Measurements from ENCODE around the gene H2AZ2. TPM values are rescaled to one million over a fixed set of nuclear protein-coding genes. Genes with fewer than 3 reads are reported as not detected.
"Not testable (repeated sequence)": the region's sequence is repeated elsewhere in the genome, so short reads cannot be mapped to it uniquely, and the experiment has no call there.

Gene H2AZ2
- total RNA-seq, 1 donor: 122 TPM

DNA sequence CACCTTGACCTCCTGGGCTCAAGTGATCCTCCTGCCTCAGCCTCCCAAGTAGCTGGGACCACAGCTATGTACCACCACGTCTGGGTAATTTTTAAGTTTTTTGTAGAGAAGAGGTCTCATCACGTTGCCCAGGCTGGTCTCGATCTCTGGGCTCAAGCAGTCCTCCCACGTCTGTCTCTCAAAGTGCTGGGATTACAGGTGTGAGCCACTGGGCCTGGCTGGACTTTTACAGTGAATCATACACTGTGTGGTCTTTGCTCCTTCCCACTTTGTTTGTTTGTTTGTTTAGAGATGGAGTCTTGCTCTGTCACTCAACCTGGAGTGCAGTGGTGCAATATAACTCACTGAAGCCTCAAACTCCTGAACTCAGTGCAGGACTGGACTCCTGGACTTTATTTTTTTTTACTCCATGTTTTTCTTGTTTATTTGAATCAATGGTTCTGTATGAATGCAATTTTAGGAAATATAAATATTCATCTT is 38.9 kb downstream of the H2AZ2 start:
- no peak overlapping the region for H3K4me3 ChIP-seq (ENCODE audit: low read depth, low read length)
- DNase-seq (ENCODE audit: low read depth): no peak
- TF ChIP-seq, protein P1, sequence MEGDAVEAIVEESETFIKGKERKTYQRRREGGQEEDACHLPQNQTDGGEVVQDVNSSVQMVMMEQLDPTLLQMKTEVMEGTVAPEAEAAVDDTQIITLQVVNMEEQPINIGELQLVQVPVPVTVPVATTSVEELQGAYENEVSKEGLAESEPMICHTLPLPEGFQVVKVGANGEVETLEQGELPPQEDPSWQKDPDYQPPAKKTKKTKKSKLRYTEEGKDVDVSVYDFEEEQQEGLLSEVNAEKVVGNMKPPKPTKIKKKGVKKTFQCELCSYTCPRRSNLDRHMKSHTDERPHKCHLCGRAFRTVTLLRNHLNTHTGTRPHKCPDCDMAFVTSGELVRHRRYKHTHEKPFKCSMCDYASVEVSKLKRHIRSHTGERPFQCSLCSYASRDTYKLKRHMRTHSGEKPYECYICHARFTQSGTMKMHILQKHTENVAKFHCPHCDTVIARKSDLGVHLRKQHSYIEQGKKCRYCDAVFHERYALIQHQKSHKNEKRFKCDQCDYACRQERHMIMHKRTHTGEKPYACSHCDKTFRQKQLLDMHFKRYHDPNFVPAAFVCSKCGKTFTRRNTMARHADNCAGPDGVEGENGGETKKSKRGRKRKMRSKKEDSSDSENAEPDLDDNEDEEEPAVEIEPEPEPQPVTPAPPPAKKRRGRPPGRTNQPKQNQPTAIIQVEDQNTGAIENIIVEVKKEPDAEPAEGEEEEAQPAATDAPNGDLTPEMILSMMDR (IDR thresholded peaks at IDR 0.05; ENCODE audit: insufficient read depth, low read length): no peak

DNA sequence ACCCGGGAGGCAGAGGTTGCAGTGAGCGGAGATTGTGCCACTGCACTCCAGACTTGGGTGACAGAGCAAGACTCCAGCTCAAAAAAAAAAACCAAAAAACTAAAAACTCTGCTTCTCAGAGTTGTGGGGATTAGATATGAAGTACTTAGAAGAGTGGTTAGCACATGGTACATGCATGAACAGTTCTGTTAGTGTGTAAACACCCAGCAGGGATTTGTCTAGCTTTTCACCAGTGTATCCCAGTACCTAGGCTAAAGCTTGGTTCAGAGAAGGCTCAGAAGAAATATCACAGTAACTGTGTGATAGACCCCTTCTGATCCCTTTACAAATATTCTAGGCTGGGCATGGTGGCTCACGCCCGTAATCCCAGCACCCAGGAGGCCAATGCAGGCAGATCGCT is 41.9 kb downstream of the H2AZ2 start:
- H3K4me3 ChIP-seq (ENCODE audit: low read depth, low read length): no peak overlapping the region
- TF ChIP-seq, protein P1 (IDR thresholded peaks at IDR 0.05; ENCODE audit: insufficient read depth, low read length): no peak
- DNase-seq (ENCODE audit: low read depth): no peak

DNA sequence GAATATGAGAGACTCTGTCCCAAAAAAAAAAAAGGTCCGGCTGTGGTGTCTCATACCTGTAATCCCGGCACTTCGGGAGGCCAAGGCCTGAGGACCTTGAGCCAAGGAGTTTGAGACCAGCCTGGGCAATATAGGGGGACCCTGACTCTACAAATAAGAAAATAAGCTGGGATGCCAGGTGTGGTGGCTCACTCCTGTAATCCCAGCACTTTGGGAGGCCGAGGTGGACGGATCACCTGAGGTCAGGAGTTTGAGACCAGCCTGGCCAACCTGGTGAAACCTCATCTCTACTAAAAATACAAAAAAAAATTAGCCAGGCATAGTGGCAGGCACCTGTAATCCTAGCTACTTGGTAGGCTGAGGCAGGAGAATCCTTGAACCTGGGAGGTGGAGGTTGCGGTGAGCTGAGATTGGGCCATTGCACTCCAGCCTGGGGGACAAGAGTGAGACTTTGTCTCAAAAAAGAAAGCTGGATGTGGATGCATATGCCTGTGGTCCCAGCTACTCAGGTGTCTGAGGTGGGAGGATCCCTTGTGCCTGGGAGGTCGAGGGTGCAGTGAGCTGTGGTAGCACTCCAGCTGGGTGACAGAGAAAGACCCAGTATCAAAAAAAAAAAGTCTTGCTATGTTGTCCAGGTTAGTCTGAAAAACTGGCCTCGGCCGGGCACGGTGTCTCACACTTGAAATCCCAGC is 43.9 kb downstream of the H2AZ2 start:
- not testable (repeated sequence) for DNase-seq (ENCODE audit: low read depth); H3K4me3 ChIP-seq (ENCODE audit: low read depth, low read length)

DNA sequence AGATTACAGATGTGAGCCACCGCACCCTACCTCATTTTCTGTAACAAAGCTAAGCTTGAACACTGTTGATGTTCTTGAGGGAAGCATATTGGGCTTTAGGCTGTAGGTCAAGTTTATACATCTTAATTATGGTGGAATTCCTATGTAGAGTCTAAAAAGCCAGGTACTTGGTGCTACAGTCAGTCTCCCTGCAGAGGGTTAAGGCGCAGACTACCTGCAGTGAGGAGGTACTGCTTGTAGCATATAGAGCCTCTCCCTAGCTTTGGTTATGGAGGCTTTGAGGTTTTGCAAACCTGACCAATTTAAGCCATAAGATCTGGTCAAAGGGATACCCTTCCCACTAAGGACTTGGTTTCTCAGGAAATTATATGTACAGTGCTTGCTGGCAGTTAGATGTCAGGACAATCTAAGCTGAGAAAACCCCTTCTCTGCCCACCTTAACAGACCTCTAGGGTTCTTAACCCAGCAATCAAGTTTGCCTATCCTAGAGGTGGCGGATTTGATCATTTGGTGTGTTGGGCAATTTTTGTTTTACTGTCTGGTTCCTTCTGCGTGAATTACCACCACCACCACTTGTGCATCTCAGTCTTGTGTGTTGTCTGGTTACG is 45.4 kb downstream of the H2AZ2 start:
- TF ChIP-seq, protein P1 (IDR thresholded peaks at IDR 0.05; ENCODE audit: insufficient read depth, low read length): no peak
- H3K4me3 ChIP-seq (ENCODE audit: low read depth, low read length): no peak overlapping the region
- DNase-seq (ENCODE audit: low read depth): no peak

DNA sequence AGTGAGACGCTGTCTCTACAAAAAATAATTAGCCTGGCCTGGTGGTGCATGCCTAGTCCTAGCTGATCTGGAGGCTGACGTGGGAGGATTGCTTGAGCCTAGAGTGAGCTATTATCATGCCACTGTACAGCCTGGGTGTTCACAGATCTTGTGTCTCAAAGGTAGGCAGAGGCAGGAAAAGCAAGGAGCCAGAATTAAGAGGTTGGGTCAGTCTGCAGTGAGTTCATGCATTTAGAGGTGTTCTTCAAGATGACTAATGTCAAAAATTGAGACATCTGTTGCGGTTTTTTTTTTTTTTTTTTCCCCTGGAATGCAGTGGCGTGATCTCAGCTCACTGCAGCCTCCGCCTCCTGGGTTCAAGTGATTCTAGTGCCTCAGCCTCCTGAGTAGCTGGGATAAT is 46.0 kb downstream of the H2AZ2 start:
- TF ChIP-seq, protein P1 (IDR thresholded peaks at IDR 0.05; ENCODE audit: insufficient read depth, low read length): no peak
- no peak for DNase-seq (ENCODE audit: low read depth)
- no peak overlapping the region for H3K4me3 ChIP-seq (ENCODE audit: low read depth, low read length)

DNA sequence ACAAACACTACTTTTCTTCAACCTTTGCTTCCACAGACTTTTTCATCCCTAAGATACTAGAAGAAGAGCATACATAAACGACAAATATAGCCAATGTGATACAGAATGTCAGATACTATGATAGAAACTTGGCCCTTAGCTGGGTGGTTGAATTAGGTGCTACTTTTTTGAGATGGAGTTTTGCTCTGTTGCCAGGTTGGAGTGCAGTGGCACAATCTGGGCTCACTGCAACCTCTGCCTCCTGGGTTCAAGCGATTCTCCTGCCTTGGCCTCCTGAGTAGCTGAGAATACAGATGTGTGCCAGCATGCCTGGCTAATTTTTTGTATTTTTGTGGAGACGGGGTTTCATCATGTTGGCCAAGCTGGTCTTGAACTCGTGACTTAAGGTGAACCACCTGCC is 47.9 kb downstream of the H2AZ2 start:
- no peak overlapping the region for H3K4me3 ChIP-seq (ENCODE audit: low read depth, low read length)
- DNase-seq (ENCODE audit: low read depth): no peak
- TF ChIP-seq, protein P1 (IDR thresholded peaks at IDR 0.05; ENCODE audit: insufficient read depth, low read length): no peak

DNA sequence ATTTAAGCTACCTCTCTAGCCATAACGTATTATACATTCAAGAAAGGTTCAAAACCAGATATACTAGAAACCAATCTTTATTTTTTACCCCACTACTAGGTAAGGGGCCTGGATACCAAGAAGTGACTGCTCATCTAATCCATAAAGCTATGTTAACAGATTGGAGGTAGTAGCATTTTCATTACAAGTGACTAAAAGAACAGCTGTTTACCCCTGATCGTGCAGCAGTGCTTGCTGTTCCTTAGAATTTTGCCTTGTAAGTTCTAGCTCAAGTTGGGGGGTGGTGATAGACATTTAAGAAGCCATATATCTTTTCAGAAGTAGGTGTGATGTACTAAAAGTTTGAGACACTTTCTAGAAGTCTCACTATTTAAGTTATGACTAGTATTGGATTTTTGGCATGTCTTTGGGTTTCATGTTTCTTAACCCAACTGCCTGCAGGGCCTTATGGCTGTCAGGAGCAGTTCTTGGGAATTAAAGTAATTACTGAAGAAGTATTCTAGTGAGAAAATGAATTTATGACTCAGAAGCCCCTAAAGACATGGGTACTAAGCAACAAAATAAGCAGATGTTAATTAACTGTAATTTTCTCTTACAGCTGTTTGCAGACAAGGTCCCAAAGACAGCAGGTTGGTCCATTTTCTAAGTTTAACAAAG is 49.1 kb downstream of the H2AZ2 start:
- H3K4me3 ChIP-seq (ENCODE audit: low read depth, low read length): peak overlapping the region; percentile 94
- peak; percentile 21 for DNase-seq (ENCODE audit: low read depth)
- TF ChIP-seq, protein P1 (IDR thresholded peaks at IDR 0.05; ENCODE audit: insufficient read depth, low read length): no peak

All from fibroblast of the aortic adventitia (primary cell).